ENCODE results near the gene TM9SF4. TPM values are rescaled to one million over a fixed set of nuclear protein-coding genes. Genes with fewer than 3 reads are reported as not detected.

Gene TM9SF4
- total and polyA plus RNA-seq, 2 of the 8 experiments (the other 6 are each of a cell fraction or from before 2014, with no cell fraction given): 38.4 to 68.7 TPM

- H4K5ac ChIP-seq (ENCODE audit: insufficient read length, low read depth, low read length): no peak overlapping the region
- H2BK5ac ChIP-seq (ENCODE audit: low read depth, low read length): no peak overlapping the region
- no peak overlapping the region for H4K8ac ChIP-seq (ENCODE audit: extremely low read depth, insufficient read depth, low read length)
- no peak overlapping the region for H2BK20ac ChIP-seq (ENCODE audit: low read length)
- H3K56ac ChIP-seq (replicated peaks; ENCODE audit: insufficient read length, low read depth, low read length): no peak overlapping the region
- peaks cover 25 to 49% (median 44%) of the 10 kb centered on the region in 4 experiments for H3K36me3 ChIP-seq (ENCODE audit: control insufficient read depth in 2 of 4, insufficient read depth in 4 of 4, low read length in 3 of 4)
- no peak overlapping the region for H3K23ac ChIP-seq (ENCODE audit: insufficient read length)
- H3K4me3 ChIP-seq (ENCODE audit: extremely low read depth in 1 of 4, insufficient read depth in 2 of 4, low read depth in 3 of 4, low read length in 4 of 4): no peak overlapping the region
- H2AK5ac ChIP-seq (ENCODE audit: low read depth, low read length): no peak overlapping the region
- H4K91ac ChIP-seq (replicated peaks; ENCODE audit: insufficient read length, low read length): no peak overlapping the region
- CTCF ChIA-PET (ENCODE audit: partially characterized antibody): no interaction called here
- no peaks in the 10 kb centered on the region for H3K27me3 ChIP-seq (replicated peaks in 1 of 4; ENCODE audit: control insufficient read depth in 3 of 4, extremely low read depth in 1 of 4, insufficient read depth in 3 of 4, low read length in 3 of 4)
- no peak overlapping the region for H2BK120ac ChIP-seq (replicated peaks; ENCODE audit: low read depth, low read length)
- no peaks in the 10 kb centered on the region for H3K79me1 ChIP-seq (ENCODE audit: low read depth, low read length)
- DNase-seq (ENCODE audit: low read depth in 1 of 2, low spot score in 2 of 2) (no peak), FAIRE-seq (no peak)
- POLR2A ChIA-PET (ENCODE audit: partially characterized antibody): interaction anchor here (1.6 kb wide), 1 partner anchor 27 kb away, joined by 3 read pairs; no protein-coding TSS in a partner anchor
- no peak overlapping the region for H2BK12ac ChIP-seq (ENCODE audit: low read depth, low read length)
- H3K4me1 ChIP-seq (replicated peaks in 1 of 4; ENCODE audit: control insufficient read depth in 3 of 4, insufficient read depth in 4 of 4, low read length in 3 of 4): peaks cover 0 to 7% (median 3%) of the 10 kb centered on the region in 4 experiments; a peak in 3 of 7 replicates
- no peak overlapping the region for H3K18ac ChIP-seq (ENCODE audit: extremely low read depth, low read length)
- no peak for TF ChIP-seq KDM4A (IDR thresholded peaks at IDR 0.05; ENCODE audit: low read depth, low read length, severe bottlenecking)
- no peak for TF ChIP-seq MAX (IDR thresholded peaks at IDR 0.05)
- no peak for TF ChIP-seq CREB1 (IDR thresholded peaks at IDR 0.05)
- no peak for TF ChIP-seq SRF (IDR thresholded peaks at IDR 0.05; ENCODE audit: low read depth, low read length)
- no peak for TF ChIP-seq FOSL1 (IDR thresholded peaks at IDR 0.05; ENCODE audit: insufficient read depth, low read depth, low read length)
- no peak for TF ChIP-seq KDM1A (IDR thresholded peaks at IDR 0.05; ENCODE audit: borderline replicate concordance, low read length)
- TF ChIP-seq TEAD4 (IDR thresholded peaks at IDR 0.05; ENCODE audit: low read depth, low read length): no peak
- TF ChIP-seq SIRT6 (IDR thresholded peaks at IDR 0.05; ENCODE audit: low read length): no peak
- TF ChIP-seq GTF2F1 (IDR thresholded peaks at IDR 0.05; ENCODE audit: borderline replicate concordance, low read depth, low read length): no peak
- no peak overlapping the region for H3K4me2 ChIP-seq (ENCODE audit: insufficient read depth in 1 of 2, low read depth in 2 of 2, low read length in 2 of 2)
- no peaks in the 10 kb centered on the region for H3K9me3 ChIP-seq (ENCODE audit: insufficient read depth in 2 of 2, low read depth in 1 of 2, low read length in 1 of 2)
- H3K23me2 ChIP-seq (ENCODE audit: low read depth, low read length): no peaks in the 10 kb centered on the region
- H3K79me2 ChIP-seq (ENCODE audit: control insufficient read depth in 1 of 2, insufficient read depth in 2 of 2, low read length in 2 of 2): no peaks in the 10 kb centered on the region
- no peak overlapping the region for H3K4ac ChIP-seq (replicated peaks; ENCODE audit: insufficient read length, low read depth, low read length)
- H3K14ac ChIP-seq (ENCODE audit: insufficient read length): no peak overlapping the region
- WGBS, 2 experiments (ENCODE audit: extremely low coverage in 1 of 2, insufficient coverage in 1 of 2, insufficient read length in 1 of 2, insufficient replicate concordance in 2 of 2, low coverage in 1 of 2, low lambda C conversion rate in 2 of 2, missing lambda C conversion rate in 1 of 2): 81% methylated on average over 4 of the region's 5 CpGs; no CpG with 5 or more reads in 1 of the 2 experiments
- peaks cover 3 to 7% of the 10 kb centered on the region in 2 experiments for H4K20me1 ChIP-seq (replicated peaks in 1 of 2; ENCODE audit: control insufficient read depth in 1 of 2, insufficient read depth in 2 of 2, low read length in 2 of 2)
- H2BK15ac ChIP-seq (ENCODE audit: low read length): no peak overlapping the region
- no peak overlapping the region for H3K9ac ChIP-seq (replicated peaks in 1 of 4; ENCODE audit: extremely low read depth in 1 of 4, low read depth in 3 of 4, low read length in 3 of 4)
- no peak overlapping the region for H3K27ac ChIP-seq (ENCODE audit: low read depth, low read length)
- H2AFZ ChIP-seq (ENCODE audit: low read length): no peak overlapping the region
Observed at GRCh38 chr20:32163951-32164350, 54.4 kb downstream of the TM9SF4 start.

Data from H1 (cell line).